EL (cell line): ENCODE results near the gene L3MBTL1.
"Not testable (repeated sequence)": the region's sequence is repeated elsewhere in the genome, so short reads cannot be mapped to it uniquely, and the experiment has no call there.

ENCODE experiments used
- DNase-seq: peaks from one replicate; pipeline ENCODE4 v3.0.0-alpha.2; 2016

L3MBTL1 gene

GRCh38 chr20:43560974-43561373, 53.5 kb downstream of the L3MBTL1 start:
- DNase-seq, result no peak

- peak; percentile 15 for DNase-seq
Observed at GRCh38 chr20:43563429-43563828, 55.9 kb downstream of the L3MBTL1 start.

DNA sequence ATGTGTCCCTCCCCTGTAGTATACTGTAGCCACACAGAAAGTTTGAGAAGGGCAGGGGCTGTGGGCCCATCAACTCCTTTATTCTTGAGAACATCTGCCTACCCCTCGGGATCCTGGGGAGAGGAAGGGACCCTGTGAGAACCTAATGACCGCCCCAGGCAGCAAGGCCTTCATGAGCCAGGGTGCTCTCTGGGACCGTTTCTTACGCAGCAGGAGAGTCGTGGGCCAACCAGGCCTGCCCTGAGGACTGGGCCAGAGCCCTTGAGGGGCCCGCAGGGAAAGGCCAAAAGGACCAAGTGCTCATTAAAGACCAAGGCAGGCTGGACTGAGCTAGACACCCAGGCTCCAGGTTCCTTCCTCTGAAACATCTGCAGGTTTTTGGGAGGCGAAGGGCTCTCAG, 56.5 kb downstream of the L3MBTL1 start:
- DNase-seq, result no peak

GRCh38 chr20:43564455-43564854, 57.0 kb downstream of the L3MBTL1 start:
- no peak for DNase-seq

- DNase-seq, result no peak
Observed at GRCh38 chr20:43564993-43565757, 57.7 kb downstream of the L3MBTL1 start.

GRCh38 chr20:43565758-43566104, 58.2 kb downstream of the L3MBTL1 start:
- DNase-seq, result no peak

DNA sequence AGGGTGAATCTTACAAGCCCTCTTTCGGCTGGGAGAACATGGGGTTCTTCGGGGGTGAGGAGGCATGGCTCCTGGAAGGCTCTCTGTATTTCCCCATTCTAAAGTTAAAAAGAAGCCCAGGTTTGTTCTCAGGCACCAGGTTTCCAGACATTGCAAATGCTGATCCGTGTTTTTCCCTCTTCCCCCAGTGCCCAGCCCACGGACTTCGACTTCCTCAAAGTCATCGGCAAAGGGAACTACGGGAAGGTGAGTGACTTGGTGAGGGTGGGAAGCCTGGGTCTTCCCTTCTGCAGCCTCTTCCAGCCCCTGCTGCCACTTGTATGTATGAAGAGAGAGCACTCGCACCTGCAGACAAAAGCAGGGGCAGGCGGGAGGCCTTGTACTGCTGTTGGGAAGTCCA, 60.0 kb downstream of the L3MBTL1 start:
- no peak for DNase-seq

DNA sequence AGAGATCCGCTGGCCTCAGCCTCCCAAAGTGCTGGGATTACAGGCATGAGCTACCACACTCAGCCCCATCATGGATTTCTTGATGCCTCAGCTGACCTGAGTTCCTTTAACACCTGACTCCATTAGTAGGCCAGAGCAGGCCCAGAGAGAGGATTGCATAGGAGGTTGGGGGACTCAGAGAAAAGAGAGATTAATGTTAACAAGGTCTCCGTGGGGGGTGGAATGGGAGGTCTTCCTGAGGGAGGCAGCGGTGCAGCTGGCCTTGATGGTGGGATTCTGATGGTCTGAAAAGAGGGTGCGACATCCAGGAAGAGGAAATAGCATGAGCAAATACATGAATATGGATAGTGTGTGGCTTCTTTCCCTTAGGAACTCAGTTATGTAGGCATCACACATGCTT, 61.2 kb downstream of the L3MBTL1 start:
- no peak for DNase-seq

DNA sequence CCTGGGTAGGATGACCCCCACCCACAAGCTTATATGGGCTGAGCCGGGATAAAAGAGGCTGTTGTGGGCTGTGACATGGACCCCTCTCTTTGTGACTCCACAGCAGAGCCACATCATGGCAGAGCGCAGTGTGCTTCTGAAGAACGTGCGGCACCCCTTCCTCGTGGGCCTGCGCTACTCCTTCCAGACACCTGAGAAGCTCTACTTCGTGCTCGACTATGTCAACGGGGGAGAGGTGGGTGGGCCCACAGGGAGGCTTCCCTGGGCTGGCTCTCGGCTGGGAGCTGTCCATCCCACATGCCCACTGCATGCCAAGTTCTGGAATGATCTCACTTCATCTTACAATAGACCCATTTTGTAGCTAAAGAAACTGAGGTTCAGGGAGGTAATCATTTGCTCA, 61.8 kb downstream of the L3MBTL1 start:
- no peak for DNase-seq

GRCh38 chr20:43570496-43570895, 63.0 kb downstream of the L3MBTL1 start:
- no peak for DNase-seq

GRCh38 chr20:43571310-43571709, 63.8 kb downstream of the L3MBTL1 start:
- DNase-seq, result no peak

- DNase-seq, result no peak
Observed at GRCh38 chr20:43571771-43572170, 64.3 kb downstream of the L3MBTL1 start.

DNA sequence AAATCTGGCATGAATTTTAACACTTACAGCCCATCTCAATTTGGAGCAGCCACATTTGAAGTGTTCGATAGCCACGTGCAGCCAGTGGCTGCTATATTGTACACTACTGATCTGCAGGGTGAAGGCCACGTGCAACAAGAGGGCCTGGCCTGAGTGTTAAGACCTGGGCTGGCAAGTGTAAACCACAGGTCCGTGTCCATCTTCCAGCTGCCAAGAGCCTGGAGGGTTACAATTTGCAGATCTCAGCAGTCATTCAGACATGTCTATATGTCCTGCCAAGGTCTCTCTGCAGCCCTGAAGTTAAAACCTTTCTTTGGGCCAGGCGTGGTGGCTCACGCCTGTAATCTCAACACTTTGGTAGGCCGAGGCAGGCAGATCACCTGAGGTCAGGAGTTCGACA, 65.4 kb downstream of the L3MBTL1 start:
- no peak for DNase-seq

DNA sequence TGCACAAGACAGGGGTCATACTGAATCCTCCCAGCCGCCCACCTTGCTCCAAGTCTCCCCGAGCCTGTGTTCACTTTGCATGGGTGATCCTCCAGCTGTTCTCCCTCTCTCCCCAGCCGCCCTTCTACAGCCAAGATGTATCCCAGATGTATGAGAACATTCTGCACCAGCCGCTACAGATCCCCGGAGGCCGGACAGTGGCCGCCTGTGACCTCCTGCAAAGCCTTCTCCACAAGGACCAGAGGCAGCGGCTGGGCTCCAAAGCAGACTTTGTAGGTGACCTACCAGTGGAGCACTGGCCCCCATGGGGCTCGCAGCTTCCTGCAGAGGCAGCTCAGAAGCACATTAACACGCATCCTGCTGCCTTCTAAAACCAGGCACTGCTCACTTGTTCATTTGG, 68.6 kb downstream of the L3MBTL1 start:
- no peak for DNase-seq

- DNase-seq, result no peak
Observed at GRCh38 chr20:43579861-43580793, 72.6 kb downstream of the L3MBTL1 start.

DNA sequence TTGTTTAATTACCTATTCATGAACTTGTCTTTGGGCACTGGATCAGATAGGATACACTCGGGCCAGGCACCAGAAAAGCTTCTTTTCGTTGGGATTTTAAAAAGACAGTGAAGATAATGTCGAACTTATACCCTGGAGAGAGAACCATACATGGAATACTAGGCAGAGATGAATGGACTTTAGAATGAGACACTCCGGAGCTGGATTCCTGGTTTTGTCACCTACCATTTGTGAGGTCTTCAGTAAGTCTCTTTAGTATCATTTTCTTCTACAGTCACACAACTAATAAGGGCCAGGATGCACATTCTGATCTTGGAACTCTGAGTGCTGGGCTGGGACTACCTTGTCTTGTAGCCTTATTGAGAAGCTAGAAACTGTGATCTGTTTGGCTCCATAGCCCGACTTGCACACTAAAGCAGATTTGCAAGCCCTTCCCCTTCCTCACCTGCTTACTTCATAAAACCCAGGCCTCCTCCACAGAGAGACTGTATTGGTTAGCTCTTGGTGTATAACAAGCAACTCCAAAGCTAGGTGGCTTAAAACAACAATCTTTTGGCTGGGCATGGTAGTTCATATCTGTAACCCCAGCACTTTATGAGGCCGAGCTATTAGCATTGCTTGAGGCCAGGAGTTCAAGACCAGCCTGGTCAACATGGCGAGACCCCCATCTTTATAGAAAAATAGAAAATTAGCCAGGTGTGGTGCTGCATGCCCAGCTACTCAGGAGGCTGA, 75.8 kb downstream of the L3MBTL1 start:
- DNase-seq, result no peak

DNA sequence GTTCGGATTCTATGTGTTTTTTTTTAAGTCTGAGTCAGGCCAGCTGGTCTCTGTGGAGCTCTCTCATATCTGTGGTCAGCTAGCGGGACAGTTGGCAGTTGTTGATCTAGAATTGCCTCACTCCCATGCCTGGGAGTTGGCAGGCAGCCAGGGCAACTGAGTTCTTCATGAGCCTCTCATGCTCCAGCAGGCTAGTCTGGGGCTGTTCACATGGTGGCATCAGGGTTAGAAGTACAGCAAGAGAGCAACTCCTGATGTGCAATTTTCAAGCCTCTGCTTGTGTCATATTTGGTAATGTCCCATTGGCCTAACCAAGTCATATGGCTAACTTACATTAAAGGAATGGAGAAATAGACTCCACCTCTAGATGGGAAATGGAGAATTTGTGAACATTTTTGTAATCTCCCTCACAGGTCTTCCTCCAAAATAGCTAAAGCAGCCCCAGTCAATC, 76.5 kb downstream of the L3MBTL1 start:
- peak; percentile 97 for DNase-seq

DNA sequence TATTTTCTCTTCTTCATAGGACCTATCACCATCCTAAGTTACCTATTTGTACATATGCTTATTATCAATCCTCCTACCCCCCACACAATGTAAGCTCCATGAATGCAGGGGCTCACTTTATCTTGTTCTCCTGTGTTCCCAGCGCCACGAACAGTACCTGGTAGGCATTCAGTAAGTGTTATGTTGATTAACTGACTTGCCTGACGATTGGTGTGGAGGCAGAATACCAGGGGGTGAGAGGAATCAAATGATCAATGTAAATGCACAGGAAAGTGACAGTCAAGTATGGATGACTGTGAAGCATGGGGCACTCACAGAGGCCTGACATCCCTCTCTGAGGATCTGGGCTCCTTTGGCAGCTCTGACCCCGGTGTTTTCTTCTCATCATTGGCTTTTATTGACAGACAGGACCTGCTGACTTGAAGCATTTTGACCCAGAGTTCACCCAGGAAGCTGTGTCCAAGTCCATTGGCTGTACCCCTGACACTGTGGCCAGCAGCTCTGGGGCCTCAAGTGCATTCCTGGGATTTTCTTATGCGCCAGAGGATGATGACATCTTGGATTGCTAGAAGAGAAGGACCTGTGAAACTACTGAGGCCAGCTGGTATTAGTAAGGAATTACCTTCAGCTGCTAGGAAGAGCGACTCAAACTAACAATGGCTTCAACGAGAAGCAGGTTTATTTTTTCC, 77.1 kb downstream of the L3MBTL1 start:
- peak; percentile 87 for DNase-seq

DNA sequence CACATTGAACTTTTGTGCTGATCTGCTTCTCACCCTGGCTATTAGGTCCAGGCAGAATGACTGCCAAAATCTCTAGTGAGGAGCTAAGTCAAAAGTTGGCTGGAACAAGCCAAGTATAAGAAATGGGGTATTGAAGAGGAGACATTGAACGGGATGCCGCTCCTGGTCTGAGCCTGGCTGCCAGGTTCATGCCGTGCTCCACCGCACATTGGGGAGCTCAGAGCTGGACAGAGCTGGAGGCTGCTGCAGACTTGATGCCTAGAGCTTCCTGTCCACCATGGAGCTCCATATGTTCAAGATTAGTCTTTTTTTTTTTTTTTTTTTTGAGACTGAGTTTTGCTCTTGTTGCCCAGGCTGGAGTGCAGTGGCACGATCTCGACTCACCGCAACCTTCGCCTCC, 79.1 kb downstream of the L3MBTL1 start:
- no peak for DNase-seq

DNA sequence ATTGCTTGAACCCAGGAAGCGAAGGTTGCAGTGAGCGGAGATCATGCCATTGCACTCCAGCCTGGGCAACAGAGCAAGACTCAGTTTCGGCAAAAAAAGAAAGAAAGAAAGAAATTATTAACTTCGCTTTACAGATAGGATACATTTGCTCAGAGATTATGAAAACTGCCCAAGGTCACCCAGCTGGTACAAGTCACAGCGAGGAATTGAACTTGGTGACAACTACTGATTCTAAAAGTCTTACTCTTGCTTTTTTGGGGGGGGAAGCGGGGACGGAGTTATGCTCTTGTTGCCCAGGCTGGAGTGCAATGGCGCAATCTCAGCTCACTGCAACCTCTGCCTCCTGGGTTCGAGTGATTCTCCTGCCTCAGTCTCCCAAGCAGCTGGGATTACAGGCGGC, 81.0 kb downstream of the L3MBTL1 start:
- DNase-seq, result not testable (repeated sequence)

DNA sequence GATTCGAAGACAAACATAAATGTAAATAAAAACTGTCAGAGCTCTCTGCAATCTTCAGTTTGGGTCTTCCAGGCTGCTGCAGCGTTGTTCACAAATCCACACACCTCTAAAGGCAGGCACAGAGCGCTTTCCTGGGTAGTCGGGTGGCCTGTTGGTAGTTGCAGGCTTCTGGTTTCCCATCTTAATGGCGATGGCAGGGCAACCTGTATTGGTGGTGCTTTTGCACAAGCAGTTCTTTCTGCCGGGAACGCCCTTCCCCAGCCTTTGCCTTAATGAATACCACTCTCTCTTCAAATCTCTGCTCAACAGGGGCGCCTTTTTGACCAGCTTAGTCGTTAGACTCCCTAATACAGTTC, 82.5 kb downstream of the L3MBTL1 start:
- DNase-seq, result no peak

DNA sequence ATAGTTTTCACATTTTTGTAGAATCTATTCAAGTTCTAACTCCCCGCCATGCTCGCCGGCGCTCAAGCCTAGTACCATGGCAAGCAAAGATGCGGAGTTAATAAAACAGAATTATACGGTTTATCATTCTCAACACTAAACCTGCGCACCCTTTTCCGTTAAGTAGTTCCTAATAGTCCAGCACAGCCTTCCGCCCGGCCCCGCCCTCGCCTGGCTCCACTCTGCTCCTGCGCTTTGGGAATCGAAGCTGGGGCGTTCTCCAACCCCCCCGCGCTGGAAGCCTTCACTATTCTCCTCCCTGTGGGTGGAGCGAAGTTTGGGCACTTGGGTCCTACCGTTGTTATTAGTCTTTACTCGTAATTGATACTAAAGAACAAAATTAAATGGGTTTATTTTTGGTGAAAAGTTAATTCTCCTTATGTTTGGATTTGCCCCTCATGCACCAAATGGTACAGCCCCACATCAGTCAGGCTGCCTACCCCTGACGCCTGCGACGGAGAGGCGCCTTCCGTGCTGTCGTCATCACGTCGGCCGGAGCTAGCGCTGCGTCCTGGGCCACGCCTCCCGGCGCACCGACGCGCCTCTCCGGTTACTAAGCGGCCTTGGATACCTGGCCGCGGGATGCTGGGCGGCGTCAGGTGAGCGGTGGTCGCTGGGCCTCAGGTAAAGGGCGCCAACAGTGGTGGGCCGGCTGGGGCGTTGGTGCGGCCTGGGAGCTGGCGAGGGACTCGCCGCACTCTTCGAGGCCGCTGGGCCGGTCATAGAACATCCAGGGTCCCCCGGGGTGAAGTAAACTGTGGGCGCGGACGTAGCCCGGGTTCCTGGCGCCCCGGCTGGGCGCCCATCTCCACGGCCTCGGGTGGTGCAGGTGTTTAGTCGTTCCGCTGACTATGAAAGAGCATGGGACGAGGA, 83.2 kb downstream of the L3MBTL1 start, which contains the start of gene IFT52:
IFT52 (plus strand) TSS at position 546 of the 912 bp plus-strand sequence. CDS start 3,762 bp downstream, outside the sequence.
- peak; percentile 91 for DNase-seq
